Mesenteric fat pad (tissue), 1 donor: Measurements from ENCODE around the gene NAV1. TPM values are rescaled to one million over a fixed set of nuclear protein-coding genes. Genes with fewer than 3 reads are reported as not detected.

Source experiments
- DNase-seq: peaks from one replicate; pipeline ENCODE4 v3.0.0-alpha.2; 2020; ENCODE audit warnings: low spot score
- total RNA-seq: library from RNA; stranded (reverse); fragmentation: NEBNext Ultra II Directional; extraction: Animal tissue kit (Norgen Biotek cat#: 25700); gene quantifications from one replicate; pipeline ENCODE4 v1.2.1, GENCODE V29; 2021
- donor health status: DM: yes; HTN: yes; CAD: no.

NAV1 gene
- total RNA-seq, 1 donor from 2014 or later = 133 TPM

GRCh38 chr1:201502511-201502857 is 36.4 kb upstream of the NAV1 start:
- no peak for DNase-seq

- no peak for DNase-seq
Measured at GRCh38 chr1:201503397-201504176, 35.3 kb upstream of the NAV1 start.

GRCh38 chr1:201504179-201504631 is 34.7 kb upstream of the NAV1 start:
- no peak for DNase-seq

GRCh38 chr1:201504799-201505502 is 34.0 kb upstream of the NAV1 start:
- no peak for DNase-seq

GRCh38 chr1:201505503-201505890 is 33.4 kb upstream of the NAV1 start:
- no peak for DNase-seq

- no peak for DNase-seq
Measured at GRCh38 chr1:201506092-201506491, 32.8 kb upstream of the NAV1 start.

GRCh38 chr1:201506557-201507359 is 32.2 kb upstream of the NAV1 start, which contains the start of gene CSRP1:
CSRP1 (minus strand) TSS chr1:201507123; CDS start chr1:201496303, 10,820 bp downstream.
- DNase-seq = peak; percentile 96

GRCh38 chr1:201507360-201507675 is 31.6 kb upstream of the NAV1 start:
- DNase-seq = no peak

DNA sequence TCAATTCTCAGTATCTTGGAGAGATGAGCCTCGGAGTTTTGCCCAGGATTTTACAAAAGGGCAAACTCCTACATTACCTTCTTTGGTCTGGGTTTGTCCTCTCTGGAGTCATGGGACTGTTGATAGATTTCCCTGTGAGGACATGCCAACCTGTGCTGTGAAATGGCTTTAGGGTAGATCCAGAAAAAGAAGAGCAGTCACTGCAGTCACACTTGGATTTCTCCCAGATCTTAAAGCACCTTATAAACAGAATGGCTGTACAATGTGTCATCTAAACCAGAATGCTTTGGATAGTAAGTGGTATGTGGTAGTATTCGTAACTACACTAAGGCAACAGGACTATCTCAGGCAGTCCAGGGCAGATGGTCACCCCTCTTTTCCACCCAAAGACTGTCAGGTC is 30.1 kb upstream of the NAV1 start:
- DNase-seq = no peak

DNA sequence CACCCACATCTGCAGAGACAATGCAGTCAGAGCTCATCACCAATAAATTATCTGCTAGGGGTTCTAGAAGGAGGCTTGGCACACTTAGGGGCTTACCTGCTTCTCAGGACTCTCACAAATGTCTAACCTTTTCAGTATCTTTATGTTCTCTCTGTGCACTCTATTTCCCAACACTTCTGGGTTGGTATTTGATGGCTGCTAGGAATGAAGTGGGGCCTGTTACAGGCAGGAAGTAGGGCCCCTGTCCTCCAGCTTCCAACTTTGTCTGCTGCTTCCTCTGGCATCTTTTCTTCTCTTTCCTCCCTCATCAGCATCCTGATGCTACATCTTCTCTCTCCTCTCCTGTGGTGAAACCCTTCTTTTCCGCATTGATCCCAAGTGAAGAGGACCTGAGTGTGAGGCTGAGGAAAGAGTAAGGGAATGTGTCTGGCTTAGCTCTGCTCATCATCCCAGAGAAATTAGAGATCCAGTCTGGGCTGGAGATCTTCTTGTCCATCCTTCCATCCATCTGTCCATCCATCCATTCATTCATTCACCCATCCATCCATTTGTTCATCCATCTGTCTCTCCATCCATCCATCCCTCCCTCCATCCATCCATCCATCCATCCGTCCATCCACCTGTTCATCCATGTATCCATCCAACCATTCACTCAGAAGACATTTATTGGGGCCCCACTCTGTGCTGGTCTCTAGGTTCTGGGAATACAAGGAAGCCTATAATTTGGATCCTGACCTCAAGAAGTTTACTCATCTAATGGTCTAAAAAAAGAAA is 29.1 kb upstream of the NAV1 start:
- DNase-seq = no peak

GRCh38 chr1:201510734-201511133 is 28.2 kb upstream of the NAV1 start:
- no peak for DNase-seq

DNA sequence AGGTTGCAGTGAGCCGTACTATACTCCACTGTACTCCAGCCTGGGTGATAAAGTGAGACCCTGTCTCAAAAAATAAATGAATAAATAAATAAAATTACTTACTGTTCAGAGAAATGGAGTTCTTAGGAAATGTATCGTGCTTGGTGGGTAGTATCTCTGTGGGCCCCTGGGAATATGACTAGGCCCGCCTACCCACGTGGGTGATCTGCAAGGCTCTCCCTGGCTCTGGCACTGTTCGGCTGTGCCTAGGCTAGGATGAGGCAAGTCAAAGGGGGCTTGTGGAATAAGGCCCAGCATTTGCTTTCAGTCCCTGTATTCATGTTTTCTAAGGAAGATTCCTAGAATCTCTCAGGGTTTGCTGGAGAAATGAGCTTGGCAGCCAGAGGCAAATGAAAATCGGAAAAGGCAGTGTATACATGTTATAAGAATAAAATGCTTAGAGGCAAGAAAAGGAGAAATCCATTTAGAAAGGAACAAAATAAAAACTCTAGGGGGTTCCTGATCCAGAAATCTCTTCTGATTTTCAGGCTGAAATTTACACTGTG is 27.5 kb upstream of the NAV1 start:
- DNase-seq = no peak

- no peak for DNase-seq
Measured at GRCh38 chr1:201511941-201512539, 26.9 kb upstream of the NAV1 start.

GRCh38 chr1:201513498-201514243 is 25.3 kb upstream of the NAV1 start:
- no peak for DNase-seq

DNA sequence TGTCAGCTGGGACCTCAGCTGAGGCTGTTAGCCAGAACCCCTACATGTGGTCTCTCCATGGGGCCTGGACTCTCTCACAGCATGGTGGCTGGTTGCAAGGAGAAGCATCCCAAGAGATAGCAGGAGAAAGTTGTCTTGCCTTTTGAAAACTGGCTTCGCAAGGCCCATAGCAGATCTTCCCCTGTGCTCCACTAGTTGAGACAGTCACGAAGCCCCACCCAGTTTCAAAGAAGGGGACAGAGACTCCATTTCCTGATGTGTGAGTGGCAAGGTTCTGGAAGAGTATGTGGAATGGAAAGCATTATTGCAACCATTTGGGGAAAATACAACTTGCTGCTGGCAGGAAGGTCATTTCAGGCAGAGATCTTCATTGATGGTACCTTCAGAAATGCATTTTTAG is 24.5 kb upstream of the NAV1 start:
- no peak for DNase-seq

- no peak for DNase-seq
Measured at GRCh38 chr1:201515062-201515750, 23.7 kb upstream of the NAV1 start.

GRCh38 chr1:201515895-201516294 is 23.0 kb upstream of the NAV1 start:
- no peak for DNase-seq

GRCh38 chr1:201516511-201517127 is 22.3 kb upstream of the NAV1 start:
- no peak for DNase-seq

DNA sequence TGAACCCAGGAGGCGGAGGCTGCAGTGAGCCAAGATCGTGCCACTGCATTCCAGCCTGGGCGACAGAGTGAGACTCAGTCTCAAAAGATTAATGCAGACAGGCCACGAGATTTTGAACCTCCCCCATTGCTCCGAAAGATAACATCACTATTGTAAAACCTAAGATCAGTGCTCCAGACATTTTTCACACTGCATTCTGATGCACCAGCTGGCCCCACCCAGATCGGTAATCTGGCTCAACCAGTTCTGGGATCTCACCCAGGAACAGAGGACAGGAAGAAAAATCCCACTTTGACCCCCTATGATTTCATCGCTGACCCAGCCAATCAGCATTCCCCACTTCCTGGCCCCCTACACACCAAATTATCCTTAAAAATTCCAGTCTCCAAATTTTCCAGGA is 21.3 kb upstream of the NAV1 start:
- no peak for DNase-seq
